Measurements from ENCODE around the gene CRHR1. TPM values are rescaled to one million over a fixed set of nuclear protein-coding genes. Genes with fewer than 3 reads are reported as not detected.

The CRHR1 gene
- total and polyA plus RNA-seq, 2 of the 4 experiments (the other 2 are of a cell fraction) = not detected

DNA sequence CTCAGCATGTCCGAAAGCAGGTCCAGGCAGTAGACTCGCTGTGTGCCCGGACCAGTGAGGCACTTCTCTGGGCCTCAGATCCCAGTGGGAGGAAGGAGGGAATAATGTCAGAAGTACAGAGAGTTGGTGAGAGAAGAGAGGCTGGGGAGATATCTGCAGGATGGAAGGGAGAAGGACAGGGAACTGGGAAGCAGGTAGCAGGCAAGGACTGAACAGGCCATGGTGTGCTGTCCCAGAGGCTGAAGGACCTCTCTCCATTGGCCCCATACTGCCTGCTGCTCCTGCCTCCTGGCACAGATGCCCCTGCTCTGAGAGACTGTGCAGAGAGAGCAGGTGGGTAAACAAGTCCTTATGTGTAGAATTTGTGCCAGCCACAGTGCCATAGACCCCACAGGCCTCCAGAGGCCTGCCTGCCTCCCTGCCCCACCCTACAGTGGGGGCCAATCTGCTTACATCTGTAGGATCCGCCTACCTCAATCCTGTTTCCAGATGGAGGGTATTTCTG, 34.2 kb upstream of the CRHR1 start:
- TF ChIP-seq CEBPB (IDR thresholded peaks at IDR 0.05; ENCODE audit: low read depth, low read length) = no peak
- TF ChIP-seq USF2 (IDR thresholded peaks at IDR 0.05; ENCODE audit: low read depth, low read length) = no peak
- TF ChIP-seq MXI1 (IDR thresholded peaks at IDR 0.05; ENCODE audit: borderline replicate concordance, low read depth, low read length) = no peak
- no peak for TF ChIP-seq RAD21 (IDR thresholded peaks at IDR 0.05; ENCODE audit: low read length)
- no peak for TF ChIP-seq RCOR1 (IDR thresholded peaks at IDR 0.05; ENCODE audit: insufficient replicate concordance, low read length)
- TF ChIP-seq NFE2L2 (IDR thresholded peaks at IDR 0.05; ENCODE audit: low read depth, low read length) = no peak
- no peak for TF ChIP-seq SMC3 (IDR thresholded peaks at IDR 0.05; ENCODE audit: low read depth, low read length)
- no peak for TF ChIP-seq ELK1 (IDR thresholded peaks at IDR 0.05; ENCODE audit: borderline replicate concordance, low read depth, low read length)
- no peak overlapping the region for H4K91ac ChIP-seq (ENCODE audit: insufficient read depth, low read depth, low read length)
- no peak overlapping the region for H3K4me2 ChIP-seq (ENCODE audit: low read depth, low read length)
- H3K4me1 ChIP-seq (ENCODE audit: control insufficient read depth, insufficient read depth, low read length) = no peaks in the 10 kb centered on the region
- no peak overlapping the region for H2BK15ac ChIP-seq (ENCODE audit: low read depth, low read length)
- H3K36me3 ChIP-seq (ENCODE audit: control insufficient read depth, insufficient read depth, low read length) = no peaks in the 10 kb centered on the region
- H4K5ac ChIP-seq (ENCODE audit: low read depth, low read length) = no peak overlapping the region
- no peaks in the 10 kb centered on the region; the same call in 1 of the 2 replicates for H4K20me1 ChIP-seq (ENCODE audit: insufficient read depth, low read length)
- H3K18ac ChIP-seq (ENCODE audit: low read depth, low read length) = no peak overlapping the region
- no TSS peak for BruUV-seq (replicated peaks)
- no peak overlapping the region for H2AK5ac ChIP-seq (ENCODE audit: low read depth, low read length)
- ATAC-seq (ENCODE audit: low read depth) (no peak), DNase-seq (no peak)
- H3K27me3 ChIP-seq (ENCODE audit: control insufficient read depth, insufficient read depth, low read length) = peaks cover 19% of the 10 kb centered on the region
- 67% methylated on average over 1 of the region's 4 CpGs; no CpG with 5 or more reads in 1 of the 2 experiments for WGBS, 2 experiments (ENCODE audit: extremely low coverage in 2 of 2, insufficient read length in 1 of 2)
- H3K9ac ChIP-seq (ENCODE audit: low read depth, low read length) = no peak overlapping the region
- H4K8ac ChIP-seq (ENCODE audit: low read depth in 2 of 2, low read length in 2 of 2) = no peak overlapping the region
- H3K9me3 ChIP-seq (ENCODE audit: control insufficient read depth, insufficient read depth, low read length) = no peaks in the 10 kb centered on the region
- no peak overlapping the region for H2BK5ac ChIP-seq (ENCODE audit: low read depth, low read length, poor library complexity, severe bottlenecking)
- dilution Hi-C loops (cut with HindIII; ENCODE audit: low sequenced_read_pairs, unreplicated experiment) = no loop called here
- ChIA-PET POLR2A (ENCODE audit: unreplicated experiment) (no interaction called here), CTCF (no interaction called here)
- no peak overlapping the region for H3K56ac ChIP-seq (ENCODE audit: extremely low read depth, insufficient read depth, low read length)
- no peak overlapping the region for H3K23ac ChIP-seq (ENCODE audit: low read depth, low read length)
- no peak overlapping the region for H3K4me3 ChIP-seq (ENCODE audit: insufficient read depth, low read depth, low read length)
- no peak overlapping the region for H3K14ac ChIP-seq (replicated peaks; ENCODE audit: low read depth, low read length)
- intact Hi-C loops (cut with micrococcal nuclease) = no loop called here
- H2BK20ac ChIP-seq (ENCODE audit: low read depth, low read length) = no peak overlapping the region
- in situ Hi-C loops (cut with MboI; ENCODE audit: low sequenced_read_pairs) = no loop called here
- H2BK120ac ChIP-seq (ENCODE audit: low read depth, low read length) = no peak overlapping the region
- no peak overlapping the region for H2AK9ac ChIP-seq (replicated peaks; ENCODE audit: low read depth, low read length, poor library complexity)
- no peak overlapping the region for H2AFZ ChIP-seq (replicated peaks; ENCODE audit: low read length, poor library complexity)
- no peak overlapping the region for H3K4ac ChIP-seq (ENCODE audit: low read depth, low read length)
- H3K27ac ChIP-seq (ENCODE audit: insufficient read depth, low read length) = no peak overlapping the region
- no peaks in the 10 kb centered on the region for H3K79me1 ChIP-seq (ENCODE audit: low read depth in 1 of 2, low read length in 2 of 2)
- no peaks in the 10 kb centered on the region for H3K9me1 ChIP-seq (ENCODE audit: insufficient read depth, low read length)
